SU-DHL-6 (cell line): ENCODE results near the gene ORM2.

Experiments
- CTCF ChIP-seq: fragments of 200-600 bp; sonication (generic); IDR thresholded peaks from one replicate; pipeline ENCODE4 v1.5.1; 2017; ENCODE audit warnings: antibody characterized with exemption, mild to moderate bottlenecking, low read length, moderate library complexity; ENCODE audit not compliant: insufficient read depth, poor library complexity, severe bottlenecking
- EZH2phosphoT487 ChIP-seq: fragments of 200-600 bp; sonication (generic), shearing (Covaris generic); conservative IDR thresholded peaks from 2 replicates; pipeline ENCODE4 v1.6.1; 2018; ENCODE audit warnings: mild to moderate bottlenecking, antibody characterized with exemption, low read length, moderate library complexity, mixed read lengths

GRCh38 chr9:114319147-114319546, 10.5 kb upstream of the ORM2 start:
- no peak for TF ChIP-seq CTCF
- TF ChIP-seq EZH2phosphoT487 = no peak
